ENCODE results near the gene SYT2. TPM values are rescaled to one million over a fixed set of nuclear protein-coding genes. Genes with fewer than 3 reads are reported as not detected.

SYT2 gene
- total RNA-seq, 1 experiment from 2014 or later = not detected

DNA sequence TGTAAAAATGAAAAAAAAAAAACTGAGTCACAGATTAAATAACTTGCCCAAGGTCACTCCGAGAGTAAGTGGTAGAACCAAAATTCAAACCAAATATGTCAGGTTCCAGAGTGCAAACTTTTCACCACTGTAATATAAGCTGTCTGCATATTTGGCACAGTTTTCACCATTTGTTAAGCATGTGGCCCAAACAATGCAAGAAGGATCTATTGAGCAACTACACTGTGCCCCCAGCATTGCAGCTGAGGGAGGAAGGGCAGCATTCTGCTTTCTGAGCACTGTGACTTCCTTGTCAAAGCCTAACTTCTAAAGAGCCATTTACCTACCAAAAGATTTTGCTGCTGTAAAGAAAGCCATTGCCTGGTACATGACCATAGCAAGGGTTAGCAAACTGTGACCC, 133.4 kb downstream of the SYT2 start:
- CTCF ChIA-PET = no interaction called here

More for the DNA sequence above, 133.4 kb downstream of the SYT2 start:
- Histone ChIP-seq H3K4me3 (replicated peaks in 1 of 2; ENCODE audit: low read depth in 1 of 2, low read length in 2 of 2) (no peak overlapping the region), H2AFZ (ENCODE audit: low read depth, low read length, poor library complexity, severe bottlenecking) (no peak overlapping the region), H4K20me1 (ENCODE audit: insufficient read depth) (no peaks in the 10 kb centered on the region), H3K4me1 (ENCODE audit: control insufficient read depth in 1 of 2, insufficient read depth in 2 of 2, low read length in 2 of 2) (peaks cover 0 to 6% of the 10 kb centered on the region in 2 experiments; a peak in 1 of 4 replicates), H3K79me2 (ENCODE audit: insufficient read depth, low read length) (no peaks in the 10 kb centered on the region), H3K27ac (ENCODE audit: low read depth, low read length) (no peak overlapping the region), H3K9ac (ENCODE audit: low read length) (no peak overlapping the region), H3K4me2 (ENCODE audit: low read length) (no peak overlapping the region), H3K9me2 (ENCODE audit: insufficient read depth) (no peaks in the 10 kb centered on the region; the same call in 1 of the 2 replicates), H3K27me3 (ENCODE audit: insufficient read depth, low read length) (no peaks in the 10 kb centered on the region), H3K9me3 (ENCODE audit: control insufficient read depth in 1 of 2, insufficient read depth in 1 of 2, low read depth in 1 of 2, low read length in 2 of 2) (no peaks in the 10 kb centered on the region), H3K36me3 (ENCODE audit: control insufficient read depth in 1 of 2, insufficient read depth in 2 of 2, low read length in 2 of 2) (no peaks in the 10 kb centered on the region)
- no peak for DNase-seq (ENCODE audit: low read depth, low spot score)
- ATAC-seq = no peak
- ChIA-PET RAD21 (ENCODE audit: low non-redundant PET in 1 of 2, low total read pairs in 2 of 2, uncharacterized antibody in 2 of 2, unreplicated experiment in 2 of 2) (no interaction called here), POLR2A (no interaction called here)
- no TSS peak for BruUV-seq (replicated peaks)
- intact Hi-C loops (cut with micrococcal nuclease) = loop anchor here (10.0 kb wide), 1 partner anchor 112 kb away; no protein-coding TSS in a partner anchor
- TF ChIP-seq SRF (IDR thresholded peaks at IDR 0.05; ENCODE audit: low read depth) (no peak), POLR2AphosphoS5 (IDR thresholded peaks at IDR 0.05; ENCODE audit: low read depth, low read length) (no peak), TCF7L2 (IDR thresholded peaks at IDR 0.05; ENCODE audit: borderline replicate concordance, extremely low read depth, insufficient read depth, insufficient read length) (no peak), SP1 (IDR thresholded peaks at IDR 0.05; ENCODE audit: low read depth) (no peak), EGR1 (IDR thresholded peaks at IDR 0.05; ENCODE audit: low read depth) (no peak), ZNF274 (IDR thresholded peaks at IDR 0.05; ENCODE audit: low read depth, low read length) (no peak), EZH2 (IDR thresholded peaks at IDR 0.05) (no peak)
- TF ChIP-seq, protein P1, sequence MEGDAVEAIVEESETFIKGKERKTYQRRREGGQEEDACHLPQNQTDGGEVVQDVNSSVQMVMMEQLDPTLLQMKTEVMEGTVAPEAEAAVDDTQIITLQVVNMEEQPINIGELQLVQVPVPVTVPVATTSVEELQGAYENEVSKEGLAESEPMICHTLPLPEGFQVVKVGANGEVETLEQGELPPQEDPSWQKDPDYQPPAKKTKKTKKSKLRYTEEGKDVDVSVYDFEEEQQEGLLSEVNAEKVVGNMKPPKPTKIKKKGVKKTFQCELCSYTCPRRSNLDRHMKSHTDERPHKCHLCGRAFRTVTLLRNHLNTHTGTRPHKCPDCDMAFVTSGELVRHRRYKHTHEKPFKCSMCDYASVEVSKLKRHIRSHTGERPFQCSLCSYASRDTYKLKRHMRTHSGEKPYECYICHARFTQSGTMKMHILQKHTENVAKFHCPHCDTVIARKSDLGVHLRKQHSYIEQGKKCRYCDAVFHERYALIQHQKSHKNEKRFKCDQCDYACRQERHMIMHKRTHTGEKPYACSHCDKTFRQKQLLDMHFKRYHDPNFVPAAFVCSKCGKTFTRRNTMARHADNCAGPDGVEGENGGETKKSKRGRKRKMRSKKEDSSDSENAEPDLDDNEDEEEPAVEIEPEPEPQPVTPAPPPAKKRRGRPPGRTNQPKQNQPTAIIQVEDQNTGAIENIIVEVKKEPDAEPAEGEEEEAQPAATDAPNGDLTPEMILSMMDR (IDR thresholded peaks at IDR 0.05 in 2 of 3, conservative IDR thresholded peaks at IDR 0.05 in 1 of 3; ENCODE audit: borderline replicate concordance in 1 of 3, insufficient read depth in 1 of 3, low read depth in 2 of 3, low read length in 2 of 3) = no peak
- TF ChIP-seq, protein P2, sequence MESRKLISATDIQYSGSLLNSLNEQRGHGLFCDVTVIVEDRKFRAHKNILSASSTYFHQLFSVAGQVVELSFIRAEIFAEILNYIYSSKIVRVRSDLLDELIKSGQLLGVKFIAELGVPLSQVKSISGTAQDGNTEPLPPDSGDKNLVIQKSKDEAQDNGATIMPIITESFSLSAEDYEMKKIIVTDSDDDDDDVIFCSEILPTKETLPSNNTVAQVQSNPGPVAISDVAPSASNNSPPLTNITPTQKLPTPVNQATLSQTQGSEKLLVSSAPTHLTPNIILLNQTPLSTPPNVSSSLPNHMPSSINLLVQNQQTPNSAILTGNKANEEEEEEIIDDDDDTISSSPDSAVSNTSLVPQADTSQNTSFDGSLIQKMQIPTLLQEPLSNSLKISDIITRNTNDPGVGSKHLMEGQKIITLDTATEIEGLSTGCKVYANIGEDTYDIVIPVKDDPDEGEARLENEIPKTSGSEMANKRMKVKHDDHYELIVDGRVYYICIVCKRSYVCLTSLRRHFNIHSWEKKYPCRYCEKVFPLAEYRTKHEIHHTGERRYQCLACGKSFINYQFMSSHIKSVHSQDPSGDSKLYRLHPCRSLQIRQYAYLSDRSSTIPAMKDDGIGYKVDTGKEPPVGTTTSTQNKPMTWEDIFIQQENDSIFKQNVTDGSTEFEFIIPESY (IDR thresholded peaks at IDR 0.05; ENCODE audit: extremely low read depth, insufficient replicate concordance, low read length) = no peak
